VCaP (cell line): Measurements from ENCODE around the gene PKN1.
A peak's percentile ranks its signal among the peaks of the same experiment; 100 is the strongest.

Source experiments
- H3K27ac ChIP-seq: fragments of 450-650 bp; 2 replicates; pipeline ENCODE4 v1.5.1; 2017
- CTCF ChIP-seq: fragments of 450-650 bp; conservative IDR thresholded peaks from 2 replicates; pipeline ENCODE4 v1.5.1; 2017; ENCODE audit warnings: mild to moderate bottlenecking, moderate library complexity

The PKN1 gene

GRCh38 chr19:14467816-14468215 is 34.7 kb downstream of the PKN1 start:
- no peak for TF ChIP-seq CTCF
- H3K27ac ChIP-seq: no peak overlapping the region

DNA sequence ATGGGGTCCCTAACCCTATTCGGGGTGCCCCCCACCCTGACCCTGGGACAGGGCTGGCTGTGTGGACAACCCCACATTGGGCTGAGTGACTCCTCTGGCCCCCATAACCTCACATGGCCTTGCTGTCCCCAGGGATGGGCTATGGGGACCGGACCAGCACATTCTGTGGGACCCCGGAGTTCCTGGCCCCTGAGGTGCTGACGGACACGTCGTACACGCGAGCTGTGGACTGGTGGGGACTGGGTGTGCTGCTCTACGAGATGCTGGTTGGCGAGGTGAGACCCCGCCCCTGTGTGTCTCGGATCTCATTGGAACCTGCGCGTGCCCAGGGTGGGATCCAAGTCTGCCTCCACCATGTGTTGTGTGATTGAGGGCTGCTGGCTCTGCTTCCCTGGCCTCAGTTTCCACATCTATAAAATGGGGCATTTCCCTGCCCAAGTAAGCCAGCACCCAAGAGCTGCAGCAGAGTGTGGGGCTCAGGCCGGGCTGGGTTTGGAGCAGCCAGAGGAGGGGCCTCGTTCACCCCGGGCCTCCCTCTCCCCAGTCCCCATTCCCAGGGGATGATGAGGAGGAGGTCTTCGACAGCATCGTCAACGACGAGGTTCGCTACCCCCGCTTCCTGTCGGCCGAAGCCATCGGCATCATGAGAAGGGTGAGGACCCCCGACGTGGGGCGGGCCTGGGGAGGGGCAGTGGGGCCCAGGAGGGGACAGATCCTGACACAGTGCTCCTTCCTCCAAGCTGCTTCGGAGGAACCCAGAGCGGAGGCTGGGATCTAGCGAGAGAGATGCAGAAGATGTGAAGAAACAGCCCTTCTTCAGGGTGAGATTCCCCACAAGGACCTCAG is 37.1 kb downstream of the PKN1 start:
- TF ChIP-seq CTCF: no peak

DNA sequence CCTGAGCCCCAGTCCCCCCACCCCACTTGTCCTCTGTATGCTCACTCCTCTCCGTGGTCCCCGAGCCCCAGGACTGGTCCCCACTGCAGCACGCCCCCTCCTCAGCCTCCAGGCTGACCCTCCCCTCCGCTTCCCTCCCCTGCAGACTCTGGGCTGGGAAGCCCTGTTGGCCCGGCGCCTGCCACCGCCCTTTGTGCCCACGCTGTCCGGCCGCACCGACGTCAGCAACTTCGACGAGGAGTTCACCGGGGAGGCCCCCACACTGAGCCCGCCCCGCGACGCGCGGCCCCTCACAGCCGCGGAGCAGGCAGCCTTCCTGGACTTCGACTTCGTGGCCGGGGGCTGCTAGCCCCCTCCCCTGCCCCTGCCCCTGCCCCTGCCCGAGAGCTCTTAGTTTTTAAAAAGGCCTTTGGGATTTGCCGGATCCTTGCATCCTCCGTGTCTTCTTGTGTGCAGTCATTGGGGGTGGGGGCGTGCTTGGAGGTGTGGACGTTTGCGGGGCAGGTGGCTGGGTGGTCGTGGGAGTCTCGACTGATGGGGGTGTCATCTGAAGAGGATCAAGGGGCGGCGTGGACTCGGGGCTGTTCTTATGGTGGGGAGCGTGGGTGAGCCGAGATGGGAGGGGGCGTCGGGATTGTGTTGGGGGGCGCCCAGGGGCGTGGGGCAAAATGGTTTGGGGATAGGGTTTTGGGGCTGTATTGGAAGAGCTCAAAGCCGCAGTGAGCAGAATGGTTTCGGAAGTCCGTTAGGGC is 38.5 kb downstream of the PKN1 start:
- TF ChIP-seq CTCF: no peak
- no peak overlapping the region for H3K27ac ChIP-seq

More for the DNA sequence above, 37.1 kb downstream of the PKN1 start:
- H3K27ac ChIP-seq: no peak overlapping the region

- no peak overlapping the region; the same call in 1 of the 2 replicates for H3K27ac ChIP-seq
- TF ChIP-seq CTCF: peak; percentile 88
Observed at GRCh38 chr19:14472202-14472938, 39.3 kb downstream of the PKN1 start.

DNA sequence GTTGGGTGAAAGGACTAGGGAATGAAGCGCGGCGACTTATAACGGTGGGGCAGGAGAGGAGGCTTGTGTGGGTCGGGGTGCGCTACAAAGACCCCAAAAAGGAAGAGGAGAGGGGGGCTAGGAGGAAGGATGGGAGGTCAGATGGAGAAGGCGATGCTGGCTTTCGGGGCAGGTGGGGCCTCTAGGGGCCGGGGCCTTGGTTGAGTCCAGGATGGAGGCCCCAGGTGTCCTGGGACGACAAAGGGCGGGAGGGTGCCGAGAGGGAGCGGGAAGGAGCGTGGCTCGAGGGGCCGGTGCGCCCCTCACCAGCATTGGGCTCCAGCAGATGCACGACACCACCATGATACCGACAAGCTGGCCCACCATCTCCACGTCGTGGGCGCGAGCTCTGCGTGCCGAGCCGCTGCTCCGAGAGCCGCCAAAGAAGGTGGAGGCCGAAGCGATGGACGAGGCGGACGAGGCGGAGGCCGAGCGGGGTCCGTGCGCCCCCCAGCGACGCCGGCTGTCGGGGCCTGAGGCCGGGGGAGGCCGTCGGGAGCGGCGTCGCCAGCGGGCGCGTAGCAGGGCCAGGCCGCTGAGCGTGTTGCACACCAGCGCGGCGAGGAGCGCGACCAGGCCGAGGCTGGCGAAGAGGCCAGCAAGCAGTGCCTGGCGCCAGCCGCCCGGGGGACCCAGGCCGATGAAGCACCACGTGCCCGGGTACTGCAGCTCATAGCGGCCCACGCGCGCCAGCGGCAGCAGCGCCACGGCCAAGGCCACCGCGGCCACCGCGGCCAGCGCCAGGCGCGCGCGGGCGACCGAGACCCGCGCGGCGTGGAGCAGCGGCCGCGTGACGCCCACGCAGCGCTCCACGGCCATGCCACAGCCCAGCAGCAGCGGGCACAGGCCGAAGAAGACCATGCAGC is 40.2 kb downstream of the PKN1 start:
- TF ChIP-seq CTCF: no peak
- H3K27ac ChIP-seq: no peak overlapping the region

DNA sequence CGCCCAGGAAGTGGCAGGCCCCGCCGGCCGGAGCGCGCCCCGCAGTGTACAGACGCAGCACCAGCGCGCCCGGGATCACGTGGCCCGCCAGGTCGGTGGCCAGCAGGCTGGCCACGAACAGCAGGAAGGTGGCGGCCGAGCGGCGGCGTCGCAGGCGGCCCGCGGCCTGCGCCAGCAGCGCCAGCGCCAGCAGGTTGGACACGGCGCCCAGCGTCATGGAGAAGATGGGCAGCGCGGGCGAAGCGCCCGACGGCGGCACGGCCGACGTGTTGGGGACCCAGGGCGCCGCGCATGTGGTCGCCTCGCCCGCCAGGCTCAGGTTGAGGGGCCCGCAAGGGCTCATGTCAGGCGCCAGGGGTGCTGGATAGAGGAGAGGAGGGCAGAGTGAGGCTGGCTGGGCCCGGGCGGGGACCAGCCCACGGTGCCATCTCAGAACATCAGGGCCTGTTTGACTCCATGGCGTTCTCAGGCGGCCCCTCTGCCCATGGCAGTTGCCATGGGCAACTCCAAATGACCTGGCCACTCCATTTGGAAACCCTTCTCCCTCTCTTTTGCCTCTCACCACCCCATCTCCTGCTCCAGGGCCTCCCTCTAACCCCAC is 41.0 kb downstream of the PKN1 start:
- H3K27ac ChIP-seq: no peak overlapping the region
- TF ChIP-seq CTCF: no peak
